ENCODE data around the gene SNRPB. TPM values are rescaled to one million over a fixed set of nuclear protein-coding genes. Genes with fewer than 3 reads are reported as not detected.

Gene SNRPB
- total RNA-seq, 3 donors from 2014 or later, result 84.2 to 143 (median 94.6) TPM

- ATAC-seq (no peak), DNase-seq (no peak)
- H3K9me3 ChIP-seq, result no peaks in the 10 kb centered on the region
- H3K36me3 ChIP-seq (ENCODE audit: low read depth), result no peaks in the 10 kb centered on the region
- TF ChIP-seq, protein P1, sequence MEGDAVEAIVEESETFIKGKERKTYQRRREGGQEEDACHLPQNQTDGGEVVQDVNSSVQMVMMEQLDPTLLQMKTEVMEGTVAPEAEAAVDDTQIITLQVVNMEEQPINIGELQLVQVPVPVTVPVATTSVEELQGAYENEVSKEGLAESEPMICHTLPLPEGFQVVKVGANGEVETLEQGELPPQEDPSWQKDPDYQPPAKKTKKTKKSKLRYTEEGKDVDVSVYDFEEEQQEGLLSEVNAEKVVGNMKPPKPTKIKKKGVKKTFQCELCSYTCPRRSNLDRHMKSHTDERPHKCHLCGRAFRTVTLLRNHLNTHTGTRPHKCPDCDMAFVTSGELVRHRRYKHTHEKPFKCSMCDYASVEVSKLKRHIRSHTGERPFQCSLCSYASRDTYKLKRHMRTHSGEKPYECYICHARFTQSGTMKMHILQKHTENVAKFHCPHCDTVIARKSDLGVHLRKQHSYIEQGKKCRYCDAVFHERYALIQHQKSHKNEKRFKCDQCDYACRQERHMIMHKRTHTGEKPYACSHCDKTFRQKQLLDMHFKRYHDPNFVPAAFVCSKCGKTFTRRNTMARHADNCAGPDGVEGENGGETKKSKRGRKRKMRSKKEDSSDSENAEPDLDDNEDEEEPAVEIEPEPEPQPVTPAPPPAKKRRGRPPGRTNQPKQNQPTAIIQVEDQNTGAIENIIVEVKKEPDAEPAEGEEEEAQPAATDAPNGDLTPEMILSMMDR (IDR thresholded peaks at IDR 0.05), result no peak
- no peaks in the 10 kb centered on the region for H3K4me1 ChIP-seq (ENCODE audit: low read depth)
- intact Hi-C loops (cut with DNase I, micrococcal nuclease), result no loop called here
- H3K4me3 ChIP-seq, result no peak overlapping the region
These were observed 40.1 kb downstream of the SNRPB start for GRCh38 chr20:2430538-2430937.

GRCh38 chr20:2429051-2429450 lies 41.5 kb downstream of the SNRPB start:
- DNase-seq, result no peak
- intact Hi-C loops (cut with DNase I, micrococcal nuclease), result no loop called here
- no peaks in the 10 kb centered on the region for H3K36me3 ChIP-seq (ENCODE audit: low read depth)
- no peaks in the 10 kb centered on the region for H3K4me1 ChIP-seq (ENCODE audit: low read depth)
- no peak overlapping the region for H3K4me3 ChIP-seq
- TF ChIP-seq, protein P1 (IDR thresholded peaks at IDR 0.05), result no peak
- no peak for ATAC-seq
- H3K9me3 ChIP-seq, result no peaks in the 10 kb centered on the region

DNA sequence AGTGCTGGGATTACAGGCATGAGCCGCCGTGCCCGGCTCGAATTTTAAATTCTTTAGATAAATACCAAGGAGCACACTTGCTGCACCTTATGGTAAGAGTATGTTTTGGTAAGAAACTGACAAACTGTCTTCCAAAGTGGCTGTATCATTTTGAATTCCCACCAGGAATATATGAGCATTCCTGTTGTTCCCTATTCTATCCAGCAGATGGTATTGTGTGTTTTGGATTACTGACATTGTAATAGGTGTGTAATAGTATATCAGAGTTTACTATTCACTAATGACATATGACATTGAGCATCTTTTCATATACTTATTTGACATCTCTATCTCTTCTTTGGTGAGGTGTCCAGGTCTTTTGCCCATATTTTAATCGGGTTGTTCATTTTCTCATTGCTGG lies 49.3 kb downstream of the SNRPB start:
- TF ChIP-seq, protein P1 (IDR thresholded peaks at IDR 0.05), result no peak
- DNase-seq (no peak), ATAC-seq (no peak)
- intact Hi-C loops (cut with DNase I, micrococcal nuclease), result no loop called here
- Histone ChIP-seq H3K4me3 (no peak overlapping the region), H3K36me3 (ENCODE audit: low read depth) (no peaks in the 10 kb centered on the region), H3K9me3 (no peaks in the 10 kb centered on the region), H3K4me1 (ENCODE audit: low read depth) (no peaks in the 10 kb centered on the region)

- Histone ChIP-seq H3K36me3 (ENCODE audit: low read depth) (no peaks in the 10 kb centered on the region), H3K4me1 (ENCODE audit: low read depth) (no peaks in the 10 kb centered on the region), H3K4me3 (no peak overlapping the region), H3K9me3 (no peaks in the 10 kb centered on the region)
- ATAC-seq, result no peak
- intact Hi-C loops (cut with DNase I, micrococcal nuclease), result no loop called here
- TF ChIP-seq, protein P1 (IDR thresholded peaks at IDR 0.05), result no peak
- DNase-seq, result no peak
These were observed 50.1 kb downstream of the SNRPB start for GRCh38 chr20:2420510-2420909.

GRCh38 chr20:2418388-2418787 lies 52.2 kb downstream of the SNRPB start:
- DNase-seq (no peak), ATAC-seq (no peak)
- H3K4me1 ChIP-seq (ENCODE audit: low read depth), result no peaks in the 10 kb centered on the region
- TF ChIP-seq, protein P1 (IDR thresholded peaks at IDR 0.05), result no peak
- H3K36me3 ChIP-seq (ENCODE audit: low read depth), result no peaks in the 10 kb centered on the region
- H3K9me3 ChIP-seq, result no peaks in the 10 kb centered on the region
- intact Hi-C loops (cut with DNase I, micrococcal nuclease), result no loop called here
- H3K4me3 ChIP-seq, result no peak overlapping the region

GRCh38 chr20:2417213-2417541 lies 53.4 kb downstream of the SNRPB start:
- H3K4me3 ChIP-seq, result no peak overlapping the region
- no peaks in the 10 kb centered on the region for H3K9me3 ChIP-seq
- no peaks in the 10 kb centered on the region for H3K36me3 ChIP-seq (ENCODE audit: low read depth)
- ATAC-seq (no peak), DNase-seq (no peak)
- no peaks in the 10 kb centered on the region for H3K4me1 ChIP-seq (ENCODE audit: low read depth)
- intact Hi-C loops (cut with DNase I, micrococcal nuclease), result no loop called here
- TF ChIP-seq, protein P1 (IDR thresholded peaks at IDR 0.05), result no peak

Measured in mucosa of descending colon (tissue), 3 donors.